ENCODE results near the gene RTP3.

GRCh38 chr3:46508850-46509591 is 11.2 kb downstream of the RTP3 start:
- TF ChIP-seq, protein P1, sequence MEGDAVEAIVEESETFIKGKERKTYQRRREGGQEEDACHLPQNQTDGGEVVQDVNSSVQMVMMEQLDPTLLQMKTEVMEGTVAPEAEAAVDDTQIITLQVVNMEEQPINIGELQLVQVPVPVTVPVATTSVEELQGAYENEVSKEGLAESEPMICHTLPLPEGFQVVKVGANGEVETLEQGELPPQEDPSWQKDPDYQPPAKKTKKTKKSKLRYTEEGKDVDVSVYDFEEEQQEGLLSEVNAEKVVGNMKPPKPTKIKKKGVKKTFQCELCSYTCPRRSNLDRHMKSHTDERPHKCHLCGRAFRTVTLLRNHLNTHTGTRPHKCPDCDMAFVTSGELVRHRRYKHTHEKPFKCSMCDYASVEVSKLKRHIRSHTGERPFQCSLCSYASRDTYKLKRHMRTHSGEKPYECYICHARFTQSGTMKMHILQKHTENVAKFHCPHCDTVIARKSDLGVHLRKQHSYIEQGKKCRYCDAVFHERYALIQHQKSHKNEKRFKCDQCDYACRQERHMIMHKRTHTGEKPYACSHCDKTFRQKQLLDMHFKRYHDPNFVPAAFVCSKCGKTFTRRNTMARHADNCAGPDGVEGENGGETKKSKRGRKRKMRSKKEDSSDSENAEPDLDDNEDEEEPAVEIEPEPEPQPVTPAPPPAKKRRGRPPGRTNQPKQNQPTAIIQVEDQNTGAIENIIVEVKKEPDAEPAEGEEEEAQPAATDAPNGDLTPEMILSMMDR (IDR thresholded peaks at IDR 0.05; ENCODE audit: low read depth, low read length), result no peak
- no peak for TF ChIP-seq EZH2phosphoT487 (IDR thresholded peaks at IDR 0.05; ENCODE audit: low read depth)
